Keratinocyte (primary cell): Measurements from ENCODE around the gene RAB6C.
"Not testable (repeated sequence)": the region's sequence is repeated elsewhere in the genome, so short reads cannot be mapped to it uniquely, and the experiment has no call there.

Experiments
- EZH2 ChIP-seq: IDR thresholded peaks from one replicate; pipeline ENCODE4 v1.6.1; 2012; ENCODE audit warnings: inconsistent platforms, mild to moderate bottlenecking, low read length, moderate library complexity
- TF ChIP-seq, protein P1 (sequence below), 3 experiments: IDR thresholded peaks in 1 of 3; conservative IDR thresholded peaks in 1 of 3; optimal IDR thresholded peaks in 1 of 3; 2 replicates in 2 of 3; 3 replicates in 1 of 3; pipeline versions ENCODE3 to v1.5.1; 2011; ENCODE audit warnings: low read length in 3 of 3, mild to moderate bottlenecking in 3 of 3, moderate library complexity in 2 of 3, control low read depth in 1 of 3, inconsistent platforms in 1 of 3; ENCODE audit not compliant: insufficient read depth in 2 of 3; ENCODE audit errors: extremely low read depth in 1 of 3

DNA sequence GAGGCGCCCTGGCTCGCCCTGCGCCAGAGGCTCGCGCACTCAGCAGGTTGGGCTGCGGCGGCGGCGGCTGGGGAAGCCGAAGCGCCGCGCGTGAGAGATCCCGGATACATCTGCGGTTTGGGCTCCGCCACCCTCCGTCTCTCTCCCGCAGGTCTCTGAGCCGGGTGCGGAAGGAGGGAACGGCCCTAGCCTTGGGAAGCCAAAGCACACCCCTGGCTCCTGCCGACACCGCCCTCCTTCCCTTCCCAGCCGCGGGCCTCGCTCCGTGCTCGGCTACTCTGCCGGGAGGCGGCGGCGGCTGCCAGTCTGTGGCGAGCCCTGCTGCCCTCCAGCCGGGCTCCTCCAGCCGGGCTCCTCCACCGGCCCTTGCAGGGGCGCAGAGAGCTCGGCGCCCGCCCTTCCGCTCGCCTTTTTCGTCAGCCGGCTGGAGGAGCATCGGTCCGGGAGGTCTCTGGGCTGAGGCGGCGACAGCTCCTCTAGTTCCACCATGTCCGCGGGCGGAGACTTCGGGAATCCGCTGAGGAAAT lies at the start of gene RAB6C:
- TF ChIP-seq, protein P1, sequence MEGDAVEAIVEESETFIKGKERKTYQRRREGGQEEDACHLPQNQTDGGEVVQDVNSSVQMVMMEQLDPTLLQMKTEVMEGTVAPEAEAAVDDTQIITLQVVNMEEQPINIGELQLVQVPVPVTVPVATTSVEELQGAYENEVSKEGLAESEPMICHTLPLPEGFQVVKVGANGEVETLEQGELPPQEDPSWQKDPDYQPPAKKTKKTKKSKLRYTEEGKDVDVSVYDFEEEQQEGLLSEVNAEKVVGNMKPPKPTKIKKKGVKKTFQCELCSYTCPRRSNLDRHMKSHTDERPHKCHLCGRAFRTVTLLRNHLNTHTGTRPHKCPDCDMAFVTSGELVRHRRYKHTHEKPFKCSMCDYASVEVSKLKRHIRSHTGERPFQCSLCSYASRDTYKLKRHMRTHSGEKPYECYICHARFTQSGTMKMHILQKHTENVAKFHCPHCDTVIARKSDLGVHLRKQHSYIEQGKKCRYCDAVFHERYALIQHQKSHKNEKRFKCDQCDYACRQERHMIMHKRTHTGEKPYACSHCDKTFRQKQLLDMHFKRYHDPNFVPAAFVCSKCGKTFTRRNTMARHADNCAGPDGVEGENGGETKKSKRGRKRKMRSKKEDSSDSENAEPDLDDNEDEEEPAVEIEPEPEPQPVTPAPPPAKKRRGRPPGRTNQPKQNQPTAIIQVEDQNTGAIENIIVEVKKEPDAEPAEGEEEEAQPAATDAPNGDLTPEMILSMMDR (optimal IDR thresholded peaks at IDR 0.05 in 1 of 3, IDR thresholded peaks at IDR 0.05 in 1 of 3, conservative IDR thresholded peaks at IDR 0.05 in 1 of 3; ENCODE audit: extremely low read depth in 1 of 3, insufficient read depth in 2 of 3, low read length in 3 of 3) = not testable (repeated sequence)
- TF ChIP-seq EZH2 = peak; percentile 8
